Panc1 (cell line): ENCODE measurements around the gene ALK.

ENCODE experiments used
- POLR2AphosphoS5 ChIP-seq: IDR thresholded peaks from 2 replicates; pipeline ENCODE4 v1.6.1; 2012; ENCODE audit warnings: mild to moderate bottlenecking, low read depth, low read length, moderate library complexity
- SIN3A ChIP-seq: IDR thresholded peaks from 2 replicates; pipeline ENCODE4 v1.6.1; 2012; ENCODE audit warnings: low read depth, mild to moderate bottlenecking, low read length, moderate library complexity, borderline replicate concordance; ENCODE audit not compliant: insufficient read depth
- TCF7L2 ChIP-seq: IDR thresholded peaks from 2 replicates; pipeline ENCODE4 v1.6.1; 2011; ENCODE audit warnings: mild to moderate bottlenecking, low read depth, low read length, inconsistent platforms
- TF ChIP-seq, protein P1 (sequence below): fragments of 450-650 bp; IDR thresholded peaks from 2 replicates; pipeline ENCODE4 v1.5.1; 2017; ENCODE audit warnings: mild to moderate bottlenecking
- TF ChIP-seq, protein P2 (sequence below), 2 experiments: IDR thresholded peaks; 2 replicates each; pipeline ENCODE4 v1.6.1; 2011 to 2012; ENCODE audit warnings: low read depth in 2 of 2, control low read depth in 1 of 2, low read length in 1 of 2, mild to moderate bottlenecking in 1 of 2, moderate library complexity in 1 of 2; ENCODE audit not compliant: insufficient read depth in 1 of 2

DNA sequence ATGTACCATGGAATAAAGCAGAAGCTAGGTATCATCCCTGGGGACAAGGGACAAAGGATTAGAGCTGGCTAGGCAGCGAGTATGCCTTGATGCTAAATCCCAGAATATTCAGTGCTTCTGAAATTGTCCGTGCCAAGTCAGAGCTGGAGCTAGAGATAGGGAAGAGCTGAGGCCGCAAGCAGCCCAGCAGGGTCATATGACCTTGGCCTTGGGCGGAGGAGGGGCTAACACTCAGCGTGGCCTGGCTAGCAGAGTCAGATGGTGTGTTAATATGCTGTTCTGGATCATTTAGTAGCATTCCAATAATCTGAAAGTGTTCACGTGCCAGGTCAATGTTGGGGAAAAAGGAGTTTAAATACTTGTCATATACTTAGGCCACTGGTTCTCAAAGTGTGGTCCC lies 431.3 kb downstream of the ALK start:
- TF ChIP-seq, protein P1, sequence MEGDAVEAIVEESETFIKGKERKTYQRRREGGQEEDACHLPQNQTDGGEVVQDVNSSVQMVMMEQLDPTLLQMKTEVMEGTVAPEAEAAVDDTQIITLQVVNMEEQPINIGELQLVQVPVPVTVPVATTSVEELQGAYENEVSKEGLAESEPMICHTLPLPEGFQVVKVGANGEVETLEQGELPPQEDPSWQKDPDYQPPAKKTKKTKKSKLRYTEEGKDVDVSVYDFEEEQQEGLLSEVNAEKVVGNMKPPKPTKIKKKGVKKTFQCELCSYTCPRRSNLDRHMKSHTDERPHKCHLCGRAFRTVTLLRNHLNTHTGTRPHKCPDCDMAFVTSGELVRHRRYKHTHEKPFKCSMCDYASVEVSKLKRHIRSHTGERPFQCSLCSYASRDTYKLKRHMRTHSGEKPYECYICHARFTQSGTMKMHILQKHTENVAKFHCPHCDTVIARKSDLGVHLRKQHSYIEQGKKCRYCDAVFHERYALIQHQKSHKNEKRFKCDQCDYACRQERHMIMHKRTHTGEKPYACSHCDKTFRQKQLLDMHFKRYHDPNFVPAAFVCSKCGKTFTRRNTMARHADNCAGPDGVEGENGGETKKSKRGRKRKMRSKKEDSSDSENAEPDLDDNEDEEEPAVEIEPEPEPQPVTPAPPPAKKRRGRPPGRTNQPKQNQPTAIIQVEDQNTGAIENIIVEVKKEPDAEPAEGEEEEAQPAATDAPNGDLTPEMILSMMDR, result no peak
- TF ChIP-seq POLR2AphosphoS5 (no peak), SIN3A (no peak), TCF7L2 (no peak)
- TF ChIP-seq, protein P2, sequence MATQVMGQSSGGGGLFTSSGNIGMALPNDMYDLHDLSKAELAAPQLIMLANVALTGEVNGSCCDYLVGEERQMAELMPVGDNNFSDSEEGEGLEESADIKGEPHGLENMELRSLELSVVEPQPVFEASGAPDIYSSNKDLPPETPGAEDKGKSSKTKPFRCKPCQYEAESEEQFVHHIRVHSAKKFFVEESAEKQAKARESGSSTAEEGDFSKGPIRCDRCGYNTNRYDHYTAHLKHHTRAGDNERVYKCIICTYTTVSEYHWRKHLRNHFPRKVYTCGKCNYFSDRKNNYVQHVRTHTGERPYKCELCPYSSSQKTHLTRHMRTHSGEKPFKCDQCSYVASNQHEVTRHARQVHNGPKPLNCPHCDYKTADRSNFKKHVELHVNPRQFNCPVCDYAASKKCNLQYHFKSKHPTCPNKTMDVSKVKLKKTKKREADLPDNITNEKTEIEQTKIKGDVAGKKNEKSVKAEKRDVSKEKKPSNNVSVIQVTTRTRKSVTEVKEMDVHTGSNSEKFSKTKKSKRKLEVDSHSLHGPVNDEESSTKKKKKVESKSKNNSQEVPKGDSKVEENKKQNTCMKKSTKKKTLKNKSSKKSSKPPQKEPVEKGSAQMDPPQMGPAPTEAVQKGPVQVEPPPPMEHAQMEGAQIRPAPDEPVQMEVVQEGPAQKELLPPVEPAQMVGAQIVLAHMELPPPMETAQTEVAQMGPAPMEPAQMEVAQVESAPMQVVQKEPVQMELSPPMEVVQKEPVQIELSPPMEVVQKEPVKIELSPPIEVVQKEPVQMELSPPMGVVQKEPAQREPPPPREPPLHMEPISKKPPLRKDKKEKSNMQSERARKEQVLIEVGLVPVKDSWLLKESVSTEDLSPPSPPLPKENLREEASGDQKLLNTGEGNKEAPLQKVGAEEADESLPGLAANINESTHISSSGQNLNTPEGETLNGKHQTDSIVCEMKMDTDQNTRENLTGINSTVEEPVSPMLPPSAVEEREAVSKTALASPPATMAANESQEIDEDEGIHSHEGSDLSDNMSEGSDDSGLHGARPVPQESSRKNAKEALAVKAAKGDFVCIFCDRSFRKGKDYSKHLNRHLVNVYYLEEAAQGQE (IDR thresholded peaks at IDR 0.05; ENCODE audit: insufficient read depth in 1 of 2, low read depth in 2 of 2, low read length in 1 of 2), result no peak
